AG04449 (cell line): ENCODE data around the gene RBM8A.
A peak's percentile ranks its signal among the peaks of the same experiment; 100 is the strongest.

Source experiments
- CTCF ChIA-PET: fragments of 350-600 bp; formaldehyde crosslinking; extraction: SDS; loops from one replicate; lab custom pipeline; 2021; ENCODE audit warnings: antibody characterized with exemption; lab: Yijun Ruan, JAX
- POLR2A ChIA-PET: fragments of 400-600, 350-600 bp; formaldehyde crosslinking; extraction: SDS; loops from one replicate; lab custom pipeline; 2020; ENCODE audit warnings: antibody characterized with exemption, inconsistent platforms; lab: Yijun Ruan, JAX
- DNase-seq: peaks from one replicate; pipeline ENCODE4 v3.0.0-alpha.2; 2010; ENCODE audit warnings: low read depth, low spot score
- H3K4me3 ChIP-seq: 2 replicates; pipeline ENCODE4 v1.5.1; 2011; ENCODE audit warnings: low read depth, mild to moderate bottlenecking, control low read depth, low read length
- TF ChIP-seq, protein P1 (sequence below): IDR thresholded peaks from one replicate; pipeline ENCODE4 v1.5.1; 2011; ENCODE audit warnings: mild to moderate bottlenecking, moderate library complexity, low read length, control low read depth, inconsistent platforms; ENCODE audit not compliant: insufficient read depth; ENCODE audit errors: missing control alignments

Gene RBM8A

GRCh38 chr1:145967288-145967687, 40.0 kb upstream of the RBM8A start:
- CTCF ChIA-PET = interaction anchor here (1.0 to 8.5 kb wide), 7 partner anchors 11 to 47 kb away, joined by 3 to 130 read pairs (median 3); partner anchors contain the start of gene RBM8A
- H3K4me3 ChIP-seq = no peak overlapping the region
- POLR2A ChIA-PET = interaction anchor here (1.3 kb wide), 1 partner anchor 13 kb away, joined by 3 read pairs; no protein-coding TSS in a partner anchor
- TF ChIP-seq, protein P1, sequence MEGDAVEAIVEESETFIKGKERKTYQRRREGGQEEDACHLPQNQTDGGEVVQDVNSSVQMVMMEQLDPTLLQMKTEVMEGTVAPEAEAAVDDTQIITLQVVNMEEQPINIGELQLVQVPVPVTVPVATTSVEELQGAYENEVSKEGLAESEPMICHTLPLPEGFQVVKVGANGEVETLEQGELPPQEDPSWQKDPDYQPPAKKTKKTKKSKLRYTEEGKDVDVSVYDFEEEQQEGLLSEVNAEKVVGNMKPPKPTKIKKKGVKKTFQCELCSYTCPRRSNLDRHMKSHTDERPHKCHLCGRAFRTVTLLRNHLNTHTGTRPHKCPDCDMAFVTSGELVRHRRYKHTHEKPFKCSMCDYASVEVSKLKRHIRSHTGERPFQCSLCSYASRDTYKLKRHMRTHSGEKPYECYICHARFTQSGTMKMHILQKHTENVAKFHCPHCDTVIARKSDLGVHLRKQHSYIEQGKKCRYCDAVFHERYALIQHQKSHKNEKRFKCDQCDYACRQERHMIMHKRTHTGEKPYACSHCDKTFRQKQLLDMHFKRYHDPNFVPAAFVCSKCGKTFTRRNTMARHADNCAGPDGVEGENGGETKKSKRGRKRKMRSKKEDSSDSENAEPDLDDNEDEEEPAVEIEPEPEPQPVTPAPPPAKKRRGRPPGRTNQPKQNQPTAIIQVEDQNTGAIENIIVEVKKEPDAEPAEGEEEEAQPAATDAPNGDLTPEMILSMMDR = no peak
- no peak for DNase-seq

DNA sequence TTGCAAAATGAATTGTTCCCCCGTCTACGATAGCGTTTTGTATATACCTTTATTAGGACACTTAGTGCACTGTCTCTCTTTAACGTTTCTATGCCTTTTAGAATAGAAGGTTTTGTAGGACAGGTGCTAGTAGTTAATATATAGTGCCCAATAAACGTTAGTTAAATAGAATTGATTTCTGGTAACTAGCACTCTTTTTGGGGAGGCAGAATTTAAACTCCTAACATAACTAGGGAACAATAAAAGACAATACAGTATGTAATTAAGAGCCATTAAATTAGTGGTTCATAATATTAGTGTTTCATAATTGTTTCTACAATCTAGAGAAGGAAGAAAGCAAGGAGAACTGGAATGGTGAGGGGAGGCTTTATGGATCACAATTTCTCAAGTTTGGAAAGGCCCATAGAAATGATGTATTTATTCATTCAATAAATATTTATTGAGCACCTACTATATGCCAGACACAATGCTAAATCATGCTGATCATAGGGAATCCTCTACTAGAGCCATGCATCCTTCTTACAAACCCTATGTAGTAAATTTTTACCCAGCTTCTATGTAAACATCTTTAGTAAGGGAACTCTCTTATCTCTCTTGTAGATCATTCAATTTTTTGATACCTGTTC, 37.9 kb upstream of the RBM8A start:
- ChIA-PET POLR2A (interaction anchor here (0.7 to 1.9 kb wide), 5 partner anchors 11 to 73 kb away, joined by 3 to 15 read pairs (median 3); partner anchors contain the start of gene RBM8A), CTCF (interaction anchor here (1.1 to 8.5 kb wide), 10 partner anchors 8 to 120 kb away, joined by 3 to 130 read pairs (median 6); partner anchors contain the start of genes ITGA10, NUDT17, RBM8A and TXNIP)
- no peak for DNase-seq
- H3K4me3 ChIP-seq = peak overlapping the region; percentile 93
- TF ChIP-seq, protein P1 = no peak

- H3K4me3 ChIP-seq = peak within 1 kb of the TSS; percentile 93
- no peak for DNase-seq
- TF ChIP-seq, protein P1 = no peak
- ChIA-PET CTCF (interaction anchor here (1.0 to 8.5 kb wide), 14 partner anchors 9 to 119 kb away, joined by 3 to 130 read pairs (median 5); partner anchors contain the start of genes ITGA10, NUDT17, RBM8A and TXNIP), POLR2A (interaction anchor here (0.7 to 2.4 kb wide), 8 partner anchors 10 to 106 kb away, joined by 3 to 18 read pairs (median 4); partner anchors contain the start of genes ANKRD35, PIAS3 and RBM8A)
Observed at GRCh38 chr1:145964328-145965118, 37.2 kb upstream of the RBM8A start, which contains the start of the genes ANKRD34A and POLR3GL. Gene ANKRD34A, minus strand, starts transcription at chr1:145964575. Its CDS starts 2,816 bp downstream, at chr1:145961759. Gene POLR3GL, plus strand, starts transcription at chr1:145964690. Its CDS starts 10,176 bp downstream, at chr1:145974866.

DNA sequence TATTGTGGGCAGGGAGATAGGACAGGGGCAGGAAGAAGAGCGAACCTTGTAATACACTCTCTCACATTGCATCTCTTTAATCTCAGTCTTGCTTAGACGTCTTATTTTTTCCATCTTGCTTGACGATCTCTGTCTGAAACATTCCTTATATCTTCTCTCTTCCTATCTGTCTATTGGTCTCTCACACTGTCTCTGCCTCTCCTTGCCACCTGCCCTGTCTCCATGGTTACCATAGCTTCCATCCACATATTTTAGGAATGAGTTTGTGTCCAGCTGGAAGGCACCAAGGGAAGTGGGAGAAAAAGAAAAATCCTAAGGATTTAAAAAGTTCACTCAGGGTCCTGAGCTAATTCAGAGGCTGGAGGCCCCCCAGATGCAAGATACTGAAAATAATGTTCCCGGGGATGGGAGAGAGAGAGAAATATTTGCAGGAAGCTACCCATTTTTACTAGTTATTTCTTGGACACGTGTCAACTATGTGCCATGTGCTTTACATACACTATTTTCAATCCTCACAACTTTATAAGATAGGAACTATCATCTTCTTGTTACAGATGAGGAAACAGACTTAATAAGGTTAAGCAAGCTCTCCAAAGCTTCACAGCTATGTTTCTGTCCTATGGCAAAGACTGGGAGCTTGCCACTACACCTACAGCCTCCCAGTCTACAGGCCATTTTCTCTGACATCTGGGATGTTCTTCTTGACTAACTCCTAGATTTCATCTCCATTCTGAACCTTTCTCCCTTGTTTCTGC, 36.2 kb upstream of the RBM8A start:
- H3K4me3 ChIP-seq = peak overlapping the region; percentile 93
- no peak for DNase-seq
- ChIA-PET POLR2A (interaction anchor here (0.6 to 2.4 kb wide), 5 partner anchors 33 to 116 kb away, joined by 3 to 18 read pairs (median 6); partner anchors contain the start of genes ANKRD35, PIAS3 and TXNIP), CTCF (interaction anchor here (1.0 to 8.5 kb wide), 12 partner anchors 10 to 114 kb away, joined by 3 to 130 read pairs (median 6); partner anchors contain the start of genes ITGA10 and RBM8A)
- TF ChIP-seq, protein P1 = no peak

GRCh38 chr1:145962157-145963102, 35.1 kb upstream of the RBM8A start:
- H3K4me3 ChIP-seq = peak overlapping the region; percentile 66
- ChIA-PET CTCF (interaction anchor here (1.8 to 8.5 kb wide), 3 partner anchors 15 to 53 kb away, joined by 6 to 130 read pairs (median 8); partner anchors contain the start of gene ITGA10), POLR2A (interaction anchor here (0.5 to 2.4 kb wide), 4 partner anchors 31 to 104 kb away, joined by 3 to 18 read pairs (median 6); partner anchors contain the start of genes PIAS3 and TXNIP)
- TF ChIP-seq, protein P1 = no peak
- no peak for DNase-seq
